H1 (cell line): ENCODE data around the gene ANKRD66. TPM values are rescaled to one million over a fixed set of nuclear protein-coding genes. Genes with fewer than 3 reads are reported as not detected.

Experiments
- CTCF ChIA-PET: fragments of 300-600 bp; sonication (Branson Sonifier 250); formaldehyde crosslinking; loops from one replicate; lab custom pipeline; 2021; ENCODE audit not compliant: partially characterized antibody; lab: Charles Lee
- POLR2A ChIA-PET: fragments of 300-600 bp; sonication (Branson Sonifier 250); formaldehyde crosslinking; loops from one replicate; lab custom pipeline; 2021; ENCODE audit warnings: inconsistent platforms; ENCODE audit not compliant: partially characterized antibody; lab: Charles Lee
- DNase-seq, 2 experiments: peaks; one replicate each; pipeline versions ENCODE4 v3.0.0 to v3.0.0-alpha.2; 2010 to 2022; ENCODE audit warnings: low spot score in 2 of 2, low read depth in 1 of 2, mixed read lengths in 1 of 2
- FAIRE-seq: peaks from 2 replicates; lab custom pipeline; 2011; peaks lifted over from hg19 to GRCh38; lab: Jason Lieb, UNC
- H2AFZ ChIP-seq: 2 replicates; pipeline ENCODE4 v1.8.1; 2012; ENCODE audit warnings: low read length, inconsistent platforms
- H2AK5ac ChIP-seq: 2 replicates; pipeline ENCODE4 v1.6.1; 2013; ENCODE audit warnings: low read depth, low read length
- H2BK120ac ChIP-seq: replicated peaks from 2 replicates; pipeline ENCODE3; 2013; ENCODE audit warnings: low read depth, low read length, inconsistent platforms
- H2BK12ac ChIP-seq: 2 replicates; pipeline ENCODE4 v1.6.1; 2013; ENCODE audit warnings: low read depth, low read length
- H2BK15ac ChIP-seq: 2 replicates; pipeline ENCODE4 v1.6.1; 2013; ENCODE audit warnings: low read length
- H2BK20ac ChIP-seq: 2 replicates; pipeline ENCODE4 v1.6.1; 2013; ENCODE audit warnings: low read length
- H2BK5ac ChIP-seq: 2 replicates; pipeline ENCODE4 v1.6.1; 2013; ENCODE audit warnings: low read depth, low read length
- H3K14ac ChIP-seq: 2 replicates; pipeline ENCODE4 v1.6.1; 2013; ENCODE audit warnings: inconsistent platforms; ENCODE audit not compliant: insufficient read length
- H3K18ac ChIP-seq: 2 replicates; pipeline ENCODE4 v1.6.1; 2013; ENCODE audit warnings: low read length; ENCODE audit errors: extremely low read depth
- H3K23ac ChIP-seq: 2 replicates; pipeline ENCODE4 v1.6.1; 2013; ENCODE audit warnings: inconsistent platforms; ENCODE audit not compliant: insufficient read length
- H3K23me2 ChIP-seq: 2 replicates; pipeline ENCODE4 v1.6.1; 2013; ENCODE audit warnings: low read depth, low read length
- H3K27ac ChIP-seq: 2 replicates; pipeline ENCODE4 v1.6.1; 2011; ENCODE audit warnings: low read depth, low read length, inconsistent platforms
- H3K27me3 ChIP-seq, 4 experiments: replicated peaks in 1 of 4; 1 replicate in 1 of 4; 2 replicates in 3 of 4; pipeline versions ENCODE4 v1.6.1 to v1.8.1; 2011 to 2013; ENCODE audit warnings: low read length in 3 of 4, mild to moderate bottlenecking in 3 of 4, inconsistent platforms in 2 of 4, mixed read lengths in 2 of 4, moderate library complexity in 1 of 4; ENCODE audit not compliant: control insufficient read depth in 3 of 4, insufficient read depth in 3 of 4; ENCODE audit errors: extremely low read depth in 1 of 4
- H3K36me3 ChIP-seq, 4 experiments: 2 replicates each; pipeline versions ENCODE4 v1.6.1 to v1.8.1; 2011 to 2013; ENCODE audit warnings: mild to moderate bottlenecking in 4 of 4, low read length in 3 of 4, moderate library complexity in 2 of 4, control low read depth in 1 of 4, inconsistent platforms in 1 of 4; ENCODE audit not compliant: insufficient read depth in 4 of 4, control insufficient read depth in 2 of 4
- H3K4ac ChIP-seq: replicated peaks from 2 replicates; pipeline ENCODE3; 2013; ENCODE audit warnings: low read length, low read depth, mixed read lengths, inconsistent platforms; ENCODE audit not compliant: insufficient read length
- H3K4me1 ChIP-seq, 4 experiments: replicated peaks in 1 of 4; 1 replicate in 1 of 4; 2 replicates in 3 of 4; pipeline versions ENCODE4 v1.6.1 to v1.8.1; 2011 to 2013; ENCODE audit warnings: low read length in 3 of 4, inconsistent platforms in 2 of 4, mixed read lengths in 1 of 4; ENCODE audit not compliant: insufficient read depth in 4 of 4, control insufficient read depth in 3 of 4
- H3K4me2 ChIP-seq, 2 experiments: 2 replicates each; pipeline versions ENCODE4 v1.6.1 to v1.8.1; 2011 to 2013; ENCODE audit warnings: low read depth in 2 of 2, low read length in 2 of 2, control low read depth in 1 of 2, inconsistent platforms in 1 of 2, mild to moderate bottlenecking in 1 of 2; ENCODE audit not compliant: insufficient read depth in 1 of 2
- H3K4me3 ChIP-seq, 4 experiments: fragments of 200-600, 300-600 bp in 1 of 4; sonication (generic), shearing (Covaris generic), sonication (Bioruptor Twin) in 1 of 4; 2 replicates each; pipeline versions ENCODE4 v1.5.1 to v1.8.1; 2011 to 2016; ENCODE audit warnings: low read length in 4 of 4, low read depth in 3 of 4, control low read depth in 2 of 4, inconsistent platforms in 2 of 4, mild to moderate bottlenecking in 2 of 4, mixed read lengths in 1 of 4, moderate library complexity in 1 of 4; ENCODE audit not compliant: insufficient read depth in 2 of 4; ENCODE audit errors: extremely low read depth in 1 of 4
- H3K56ac ChIP-seq: replicated peaks from 2 replicates; pipeline ENCODE3; 2013; ENCODE audit warnings: low read depth, mild to moderate bottlenecking, mixed read lengths, low read length, inconsistent platforms; ENCODE audit not compliant: insufficient read length
- H3K79me1 ChIP-seq: 2 replicates; pipeline ENCODE4 v1.6.1; 2013; ENCODE audit warnings: low read depth, low read length, control low read depth
- H3K79me2 ChIP-seq, 2 experiments: 2 replicates each; pipeline versions ENCODE4 v1.6.1 to v1.8.1; 2012 to 2013; ENCODE audit warnings: low read length in 2 of 2, mild to moderate bottlenecking in 2 of 2, inconsistent platforms in 1 of 2; ENCODE audit not compliant: insufficient read depth in 2 of 2, control insufficient read depth in 1 of 2
- H3K9ac ChIP-seq, 4 experiments: replicated peaks in 1 of 4; 1 replicate in 1 of 4; 2 replicates in 3 of 4; pipeline versions ENCODE4 v1.6.1 to v1.8.1; 2011 to 2013; ENCODE audit warnings: low read depth in 3 of 4, low read length in 3 of 4, control low read depth in 2 of 4, mild to moderate bottlenecking in 2 of 4, moderate library complexity in 2 of 4, inconsistent platforms in 1 of 4; ENCODE audit errors: extremely low read depth in 1 of 4
- H3K9me3 ChIP-seq, 2 experiments: 2 replicates each; pipeline versions ENCODE4 v1.6.1 to v1.8.1; 2012 to 2013; ENCODE audit warnings: mild to moderate bottlenecking in 2 of 2, moderate library complexity in 2 of 2, control low read depth in 1 of 2, inconsistent platforms in 1 of 2, low read depth in 1 of 2, low read length in 1 of 2, mixed read lengths in 1 of 2; ENCODE audit not compliant: insufficient read depth in 2 of 2
- H4K20me1 ChIP-seq, 2 experiments: replicated peaks in 1 of 2; 2 replicates each; pipeline versions ENCODE3 to v1.8.1; 2011 to 2013; ENCODE audit warnings: inconsistent platforms in 2 of 2, low read length in 2 of 2, mild to moderate bottlenecking in 1 of 2; ENCODE audit not compliant: insufficient read depth in 2 of 2, control insufficient read depth in 1 of 2
- H4K5ac ChIP-seq: 2 replicates; pipeline ENCODE4 v1.6.1; 2013; ENCODE audit warnings: low read length, low read depth, mixed read lengths, inconsistent platforms; ENCODE audit not compliant: insufficient read length
- H4K8ac ChIP-seq: 2 replicates; pipeline ENCODE4 v1.8.0; 2013; ENCODE audit warnings: mild to moderate bottlenecking, moderate library complexity, low read length, inconsistent platforms; ENCODE audit not compliant: insufficient read depth; ENCODE audit errors: extremely low read depth
- H4K91ac ChIP-seq: replicated peaks from 2 replicates; pipeline ENCODE3; 2013; ENCODE audit warnings: low read length, mixed read lengths, inconsistent platforms; ENCODE audit not compliant: insufficient read length
- ASH2L ChIP-seq: fragments of 200-600, 300-600 bp; sonication (generic); IDR thresholded peaks from one replicate; pipeline ENCODE4 v1.7.1; 2017; ENCODE audit warnings: low read length
- GABPA ChIP-seq: IDR thresholded peaks from 2 replicates; pipeline ENCODE4 v1.6.1; 2011; ENCODE audit warnings: mild to moderate bottlenecking, low read length, moderate library complexity, borderline replicate concordance; ENCODE audit not compliant: insufficient read depth
- JUND ChIP-seq: IDR thresholded peaks from 2 replicates; pipeline ENCODE4 v1.6.1; 2011; ENCODE audit warnings: mild to moderate bottlenecking, improper control_type of control experiment, low read length
- MAFK ChIP-seq: IDR thresholded peaks from 2 replicates; pipeline ENCODE4 v1.6.1; 2012; ENCODE audit warnings: low read depth, mild to moderate bottlenecking, improper control_type of control experiment, low read length
- POLR2A ChIP-seq, 2 experiments: IDR thresholded peaks; 1 replicate in 1 of 2; 2 replicates in 1 of 2; pipeline ENCODE4 v1.6.1; 2011; ENCODE audit warnings: low read depth in 2 of 2, low read length in 2 of 2, mild to moderate bottlenecking in 2 of 2; ENCODE audit errors: control extremely low read depth in 1 of 2
- RAD21 ChIP-seq, 2 experiments: IDR thresholded peaks in 1 of 2; conservative IDR thresholded peaks in 1 of 2; 2 replicates each; pipeline ENCODE4 v1.6.1; 2011; ENCODE audit warnings: low read depth in 2 of 2, low read length in 2 of 2, improper control_type of control experiment in 1 of 2, inconsistent platforms in 1 of 2, mild to moderate bottlenecking in 1 of 2, moderate library complexity in 1 of 2
- TAF1 ChIP-seq: IDR thresholded peaks from 2 replicates; pipeline ENCODE4 v1.6.1; 2011; ENCODE audit warnings: mild to moderate bottlenecking, low read depth, low read length
- TEAD4 ChIP-seq: IDR thresholded peaks from 2 replicates; pipeline ENCODE4 v1.6.1; 2012; ENCODE audit warnings: low read depth, low read length, inconsistent platforms, mixed read lengths
- WGBS, 2 experiments: shearing (Covaris generic) in 1 of 2; methylation state at CpG; one replicate each; pipeline versions ENCODE4 v1.1.6 to v1.1.7; 2013 to 2015; ENCODE audit warnings: low lambda C conversion rate in 2 of 2, mixed read lengths in 2 of 2, inconsistent platforms in 1 of 2, low coverage in 1 of 2, missing lambda C conversion rate in 1 of 2; ENCODE audit not compliant: insufficient replicate concordance in 2 of 2, insufficient coverage in 1 of 2, insufficient read length in 1 of 2; ENCODE audit errors: extremely low coverage in 1 of 2, missing lambda C conversion rate in 1 of 2; 5-methylcytosine and 5-hydroxymethylcytosine counted together
- polyA plus RNA-seq, 7 experiments: library from polyadenylated mRNA; depleted of rRNA in 3 of 7; stranded (reverse) in 5 of 7; unstranded in 2 of 7; fragments of >200 nt in 5 of 7; fragments of 200-250 nt in 2 of 7; gene quantifications; 1 replicate in 5 of 7; 2 replicates in 1 of 7; 4 replicates in 1 of 7; pipeline versions ENCODE4 v1.2.1 to v1.2.3, GENCODE V29; 2011 to 2013; ENCODE audit warnings: missing spikeins in 2 of 7, mixed read lengths in 2 of 7
- total RNA-seq: library from RNA; stranded (reverse); fragmentation: NEBNext Ultra II Directional; extraction: Animal tissue kit (Norgen Biotek cat#: 25700); gene quantifications from 2 replicates; pipeline ENCODE4 v1.2.1, GENCODE V29; 2021

ANKRD66 gene
- total and polyA plus RNA-seq, 2 of the 8 experiments (the other 6 are each of a cell fraction or from before 2014, with no cell fraction given), result 0.05 TPM; not detected in 1

DNA sequence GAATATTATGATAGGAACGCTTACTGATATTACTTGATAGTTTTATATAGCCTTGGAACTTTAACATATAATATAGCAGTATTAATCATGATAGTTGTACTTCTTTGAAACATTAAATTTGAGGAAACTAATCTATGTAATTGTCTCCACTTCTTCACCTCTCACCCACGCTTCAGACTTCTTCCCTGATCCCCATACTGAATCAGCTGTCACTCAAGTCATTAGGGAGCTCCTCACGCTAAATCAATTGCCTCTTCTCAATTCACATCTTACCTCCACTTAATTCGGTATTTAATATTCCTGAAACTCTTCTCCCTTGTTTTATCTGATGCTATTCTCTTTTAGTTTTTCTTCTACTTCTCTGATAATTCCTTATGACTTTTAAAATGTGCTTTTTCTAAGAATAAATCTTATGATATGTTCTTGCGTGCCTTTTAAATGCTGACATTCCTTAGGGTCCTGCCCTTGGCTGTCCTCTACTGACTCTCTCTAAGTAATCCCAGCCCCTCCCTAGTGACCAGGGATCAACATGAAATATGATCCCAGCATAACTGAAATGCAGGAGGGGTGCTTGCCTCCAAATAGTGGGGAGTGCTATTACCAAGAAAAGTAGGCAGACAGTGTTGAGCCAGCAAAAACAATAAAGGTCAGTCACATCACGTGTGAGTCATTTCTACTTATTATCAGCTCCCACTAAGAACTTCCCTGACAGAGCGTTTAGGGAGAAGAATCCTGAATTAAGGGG lies 9.9 kb downstream of the ANKRD66 start:
- CTCF ChIA-PET, result interaction anchor here (1.3 to 2.5 kb wide), 3 partner anchors 21 to 26 kb away, joined by 3 to 5 read pairs (median 3); partner anchors contain the start of gene PLA2G7
- Histone ChIP-seq H4K8ac (no peak overlapping the region), H2BK15ac (no peak overlapping the region), H3K23me2 (no peaks in the 10 kb centered on the region), H3K18ac (no peak overlapping the region), H3K9ac (no peak overlapping the region), H3K23ac (no peak overlapping the region), H3K9me3 (no peaks in the 10 kb centered on the region), H2AFZ (no peak overlapping the region), H3K79me1 (no peaks in the 10 kb centered on the region), H3K27ac (no peak overlapping the region), H3K4ac (no peak overlapping the region), H3K27me3 (no peaks in the 10 kb centered on the region), H2BK12ac (no peak overlapping the region), H3K4me1 (peaks cover 0 to 7% (median 3%) of the 10 kb centered on the region in 4 experiments; a peak in 3 of 7 replicates), H2BK5ac (no peak overlapping the region), H3K4me2 (peak overlapping the region in 1 of 2 experiments; percentile 25; a peak in 1 of 4 replicates), H2BK120ac (no peak overlapping the region), H3K4me3 (no peak overlapping the region), H3K14ac (no peak overlapping the region), H4K91ac (no peak overlapping the region), H3K36me3 (no peaks in the 10 kb centered on the region), H4K20me1 (no peaks in the 10 kb centered on the region), H2BK20ac (no peak overlapping the region), H3K56ac (no peak overlapping the region), H2AK5ac (no peak overlapping the region), H3K79me2 (no peaks in the 10 kb centered on the region), H4K5ac (no peak overlapping the region)
- no peak for TF ChIP-seq MAFK
- TF ChIP-seq ASH2L, result no peak
- TF ChIP-seq GABPA, result no peak
- no peak for TF ChIP-seq TAF1
- no peak for TF ChIP-seq TEAD4
- TF ChIP-seq RAD21 (IDR thresholded peaks at IDR 0.05 in 1 of 2, conservative IDR thresholded peaks at IDR 0.05 in 1 of 2; ENCODE audit: low read depth in 2 of 2, low read length in 2 of 2), result no peak
- no peak for TF ChIP-seq POLR2A (IDR thresholded peaks at IDR 0.05; ENCODE audit: control extremely low read depth in 1 of 2, low read depth in 2 of 2, low read length in 2 of 2)
- TF ChIP-seq JUND, result no peak
- FAIRE-seq, result no peak
- no peak for DNase-seq
- POLR2A ChIA-PET, result no interaction called here
- WGBS, 2 experiments, result 78 to 100% methylated on average over 1 to 7 of the region's 7 CpGs
